CD4-positive, CD25-positive, alpha-beta regulatory T cell (primary cell): ENCODE measurements around the gene RASSF5. TPM values are rescaled to one million over a fixed set of nuclear protein-coding genes. Genes with fewer than 3 reads are reported as not detected.

Source experiments
- ATAC-seq, 2 donors: fragments of 150-1000 bp; cut with Tn5 transposase; one replicate each; pipeline ENCODE4 v1.10.0; 2021; ENCODE audit warnings: low read depth in 2 of 2, moderate number of reproducible peaks in 2 of 2, moderate library complexity in 1 of 2
- DNase-seq, 3 donors: peaks; one replicate each; pipeline versions ENCODE4 v3.0.0 to v3.0.0-alpha.2; 2012 to 2022; ENCODE audit warnings: mixed read lengths in 1 of 3
- H3K27ac ChIP-seq: one replicate; pipeline ENCODE4 v1.7.0; 2013; ENCODE audit warnings: mild to moderate bottlenecking, low read length; ENCODE audit not compliant: insufficient read depth, poor library complexity, severe bottlenecking
- H3K27me3 ChIP-seq: one replicate; pipeline ENCODE4 v1.7.0; 2013; ENCODE audit warnings: low read length; ENCODE audit not compliant: control insufficient read depth, insufficient read depth
- H3K36me3 ChIP-seq: one replicate; pipeline ENCODE4 v1.7.0; 2013; ENCODE audit warnings: mild to moderate bottlenecking, low read length, moderate library complexity; ENCODE audit not compliant: control insufficient read depth, insufficient read depth
- H3K4me1 ChIP-seq: 2 replicates; pipeline ENCODE4 v1.7.0; 2013; ENCODE audit warnings: mild to moderate bottlenecking, low read length; ENCODE audit not compliant: insufficient read depth, control insufficient read depth, poor library complexity, severe bottlenecking
- H3K4me3 ChIP-seq: one replicate; pipeline ENCODE4 v1.7.0; 2013; ENCODE audit warnings: low read depth, mild to moderate bottlenecking, low read length, moderate library complexity
- H3K9me3 ChIP-seq, 2 experiments: 1 replicate in 1 of 2; 2 replicates in 1 of 2; pipeline ENCODE4 v1.7.0; 2013; ENCODE audit warnings: low read length in 2 of 2, mild to moderate bottlenecking in 1 of 2, moderate library complexity in 1 of 2; ENCODE audit not compliant: control insufficient read depth in 2 of 2
- H3K27ac Mint-ChIP-seq, 3 donors: one replicate each; pipeline ENCODE4 v1.8.0; 2020 to 2022; ENCODE audit warnings: mild to moderate bottlenecking in 3 of 3, mixed read lengths in 3 of 3, moderate library complexity in 2 of 3
- H3K27me3 Mint-ChIP-seq: one replicate; pipeline ENCODE4 v1.8.0; 2022; ENCODE audit warnings: mild to moderate bottlenecking, mixed read lengths
- H3K36me3 Mint-ChIP-seq: one replicate; pipeline ENCODE4 v1.8.0; 2020; ENCODE audit warnings: mixed read lengths
- H3K4me1 Mint-ChIP-seq, 4 donors: one replicate each; pipeline ENCODE4 v1.8.0; 2020 to 2022; ENCODE audit warnings: mixed read lengths in 4 of 4, mild to moderate bottlenecking in 1 of 4
- H3K4me3 Mint-ChIP-seq, 4 donors: one replicate each; pipeline ENCODE4 v1.8.0; 2020 to 2022; ENCODE audit warnings: mild to moderate bottlenecking in 4 of 4, mixed read lengths in 4 of 4, moderate library complexity in 3 of 4
- H3K9me3 Mint-ChIP-seq, 7 donors: one replicate each; pipeline ENCODE4 v1.8.0; 2020 to 2022; ENCODE audit warnings: mixed read lengths in 7 of 7, mild to moderate bottlenecking in 3 of 7, moderate library complexity in 2 of 7
- polyA plus RNA-seq, 4 donors: library from polyadenylated mRNA; unstranded; fragments of 300-500 nt; fragmentation: Illumina TruSeq; gene quantifications; one replicate each; pipeline ENCODE4 v1.2.3, GENCODE V29; 2021
- total RNA-seq: library from RNA; stranded (reverse); gene quantifications from one replicate; pipeline ENCODE4 v1.2.3, GENCODE V29; 2022

RASSF5 gene
- total and polyA plus RNA-seq, 5 donors from 2014 or later: 158 to 258 (median 231) TPM

GRCh38 chr1:206518743-206519142 lies 11.4 kb downstream of the RASSF5 start:
- H3K27me3 ChIP-seq: no peaks in the 10 kb centered on the region
- H3K27me3 Mint-ChIP-seq: peaks cover 7% of the 10 kb centered on the region
- H3K36me3 Mint-ChIP-seq: peaks cover 4% of the 10 kb centered on the region
- no peaks in the 10 kb centered on the region for H3K36me3 ChIP-seq
- no peak overlapping the region for H3K4me3 ChIP-seq
- ATAC-seq (no peak), DNase-seq (no peak)
- H3K9me3 Mint-ChIP-seq: no peaks in the 10 kb centered on the region
- H3K27ac Mint-ChIP-seq: no peak overlapping the region
- H3K4me1 Mint-ChIP-seq: peaks cover 0 to 1% (median 0%) of the 10 kb centered on the region in 4 donors
- no peaks in the 10 kb centered on the region for H3K4me1 ChIP-seq
- H3K27ac ChIP-seq: no peak overlapping the region
- H3K9me3 ChIP-seq: no peaks in the 10 kb centered on the region
- no peak overlapping the region for H3K4me3 Mint-ChIP-seq

- H3K9me3 ChIP-seq: no peaks in the 10 kb centered on the region
- no peaks in the 10 kb centered on the region for H3K36me3 Mint-ChIP-seq
- H3K4me3 ChIP-seq: no peak overlapping the region
- H3K27ac ChIP-seq: no peak overlapping the region
- no peaks in the 10 kb centered on the region for H3K36me3 ChIP-seq
- ATAC-seq (no peak), DNase-seq (no peak)
- no peak overlapping the region for H3K4me3 Mint-ChIP-seq
- H3K27ac Mint-ChIP-seq: peak overlapping the region in 1 of 3 donors; percentile 32
- H3K27me3 Mint-ChIP-seq: no peaks in the 10 kb centered on the region
- no peaks in the 10 kb centered on the region for H3K4me1 ChIP-seq
- peaks cover 0 to 3% (median under 1%) of the 10 kb centered on the region in 4 donors for H3K4me1 Mint-ChIP-seq
- H3K9me3 Mint-ChIP-seq: no peaks in the 10 kb centered on the region
- H3K27me3 ChIP-seq: no peaks in the 10 kb centered on the region
Measured at GRCh38 chr1:206521127-206521526, 13.8 kb downstream of the RASSF5 start.

DNA sequence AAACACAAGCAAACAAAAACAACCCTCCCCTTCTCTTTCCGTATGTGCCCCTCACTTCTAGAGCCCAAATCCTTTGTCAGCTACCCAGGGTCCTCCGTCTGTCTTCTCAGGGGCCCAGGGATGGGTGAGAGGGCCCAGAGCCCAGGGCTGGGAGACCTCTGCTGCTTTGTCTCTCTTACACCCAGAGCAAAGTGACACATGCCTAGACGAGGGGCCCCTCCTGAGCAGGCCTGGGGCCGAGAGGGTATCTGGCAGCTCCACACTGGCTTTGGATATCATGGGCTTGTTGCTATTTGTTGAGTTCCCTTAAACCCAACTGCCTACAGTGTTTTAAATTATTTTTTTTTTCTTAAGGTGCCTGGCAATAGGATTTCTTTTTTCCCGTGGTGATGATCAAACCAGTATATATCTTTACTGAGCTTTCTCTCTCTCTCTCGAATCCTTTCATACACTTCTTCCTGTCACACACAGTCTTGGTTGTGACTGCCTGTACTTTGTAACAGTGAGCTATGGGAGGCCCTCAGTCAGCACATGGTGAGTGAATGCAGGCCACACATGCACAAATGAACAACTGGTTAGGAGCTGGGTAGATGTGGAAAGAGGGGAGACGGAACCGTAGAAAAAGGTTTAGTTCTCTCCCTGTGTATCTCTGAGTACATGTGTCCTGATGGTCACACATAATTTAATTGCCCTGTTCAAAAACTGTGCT lies 14.5 kb downstream of the RASSF5 start:
- Mint-ChIP-seq H3K27ac (no peak overlapping the region), H3K9me3 (no peaks in the 10 kb centered on the region), H3K4me1 (peaks cover 0 to 3% (median 0%) of the 10 kb centered on the region in 4 donors), H3K36me3 (no peaks in the 10 kb centered on the region), H3K27me3 (no peaks in the 10 kb centered on the region), H3K4me3 (no peak overlapping the region)
- Histone ChIP-seq H3K4me3 (no peak overlapping the region), H3K27me3 (no peaks in the 10 kb centered on the region), H3K4me1 (no peaks in the 10 kb centered on the region), H3K36me3 (no peaks in the 10 kb centered on the region), H3K27ac (no peak overlapping the region), H3K9me3 (no peaks in the 10 kb centered on the region)
- DNase-seq: no peak
- ATAC-seq: no peak

- H3K27ac ChIP-seq: no peak overlapping the region
- Mint-ChIP-seq H3K9me3 (no peaks in the 10 kb centered on the region), H3K27ac (no peak overlapping the region), H3K4me1 (peaks cover 0 to 3% (median 0%) of the 10 kb centered on the region in 4 donors), H3K27me3 (no peaks in the 10 kb centered on the region), H3K36me3 (no peaks in the 10 kb centered on the region), H3K4me3 (no peak overlapping the region)
- H3K9me3 ChIP-seq: no peaks in the 10 kb centered on the region
- no peaks in the 10 kb centered on the region for H3K4me1 ChIP-seq
- DNase-seq (no peak), ATAC-seq (peak in 1 of 2 donors; percentile 30)
- H3K27me3 ChIP-seq: no peaks in the 10 kb centered on the region
- no peak overlapping the region for H3K4me3 ChIP-seq
- no peaks in the 10 kb centered on the region for H3K36me3 ChIP-seq
Measured at GRCh38 chr1:206524739-206525364, 17.5 kb downstream of the RASSF5 start.

DNA sequence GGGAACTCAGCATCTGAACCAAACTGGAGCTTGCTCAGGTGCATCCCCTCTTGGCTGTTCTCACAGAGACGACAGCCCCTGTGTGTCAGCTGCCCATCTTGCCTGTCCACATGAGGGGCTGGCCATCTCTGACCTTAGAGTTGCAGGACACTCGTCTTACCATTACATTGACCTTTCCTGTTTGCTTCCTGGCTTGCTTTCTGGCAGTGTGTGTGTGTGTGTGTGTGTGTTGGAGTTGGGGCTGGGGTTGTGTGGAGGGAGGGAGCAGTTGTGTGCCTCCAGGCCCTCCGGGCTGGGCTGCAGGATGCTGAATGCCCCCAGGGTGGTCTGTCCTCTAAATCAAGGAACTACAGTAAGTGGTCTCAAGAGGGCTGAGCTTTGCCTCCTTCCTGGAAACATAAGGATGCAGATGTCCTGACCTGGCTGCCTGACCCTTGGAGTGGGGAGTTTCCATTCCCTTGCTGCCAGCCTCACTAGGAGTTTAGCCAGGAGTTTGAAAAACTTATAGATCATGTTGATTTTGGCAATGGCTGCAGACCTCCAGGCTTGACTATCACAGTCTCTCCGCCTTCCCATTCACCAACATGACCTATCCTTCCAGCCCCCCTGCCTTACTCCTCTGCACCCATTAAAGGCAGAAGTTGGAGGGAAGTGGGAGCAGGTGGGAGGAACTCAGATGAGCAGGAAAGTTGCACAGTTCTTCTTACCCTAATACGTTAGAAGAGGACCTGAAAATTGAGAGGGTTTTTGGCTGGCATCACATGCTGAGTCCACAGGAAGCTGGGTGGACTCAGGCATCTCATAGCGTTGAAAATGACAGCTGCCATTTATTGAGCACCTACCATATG lies 19.0 kb downstream of the RASSF5 start:
- H3K36me3 ChIP-seq: no peaks in the 10 kb centered on the region
- no peaks in the 10 kb centered on the region for H3K4me1 ChIP-seq
- ATAC-seq (no peak), DNase-seq (no peak)
- Mint-ChIP-seq H3K4me3 (no peak overlapping the region), H3K4me1 (peaks cover 0 to 3% (median 0%) of the 10 kb centered on the region in 4 donors), H3K27me3 (no peaks in the 10 kb centered on the region), H3K36me3 (no peaks in the 10 kb centered on the region), H3K9me3 (no peaks in the 10 kb centered on the region), H3K27ac (peak overlapping the region in 1 of 3 donors; percentile 75)
- no peaks in the 10 kb centered on the region for H3K9me3 ChIP-seq
- no peaks in the 10 kb centered on the region for H3K27me3 ChIP-seq
- H3K4me3 ChIP-seq: no peak overlapping the region
- H3K27ac ChIP-seq: no peak overlapping the region

- H3K27ac ChIP-seq: no peak overlapping the region
- ATAC-seq (no peak), DNase-seq (no peak)
- no peak overlapping the region for H3K27ac Mint-ChIP-seq
- no peak overlapping the region for H3K4me3 ChIP-seq
- H3K4me1 ChIP-seq: no peaks in the 10 kb centered on the region
- H3K36me3 Mint-ChIP-seq: no peaks in the 10 kb centered on the region
- H3K4me3 Mint-ChIP-seq: no peak overlapping the region
- H3K4me1 Mint-ChIP-seq: peaks cover 0 to 5% (median 1%) of the 10 kb centered on the region in 4 donors
- no peaks in the 10 kb centered on the region for H3K9me3 Mint-ChIP-seq
- no peaks in the 10 kb centered on the region for H3K27me3 Mint-ChIP-seq
- no peaks in the 10 kb centered on the region for H3K27me3 ChIP-seq
- no peaks in the 10 kb centered on the region for H3K9me3 ChIP-seq
- no peaks in the 10 kb centered on the region for H3K36me3 ChIP-seq
Measured at GRCh38 chr1:206529425-206529824, 22.1 kb downstream of the RASSF5 start.

DNA sequence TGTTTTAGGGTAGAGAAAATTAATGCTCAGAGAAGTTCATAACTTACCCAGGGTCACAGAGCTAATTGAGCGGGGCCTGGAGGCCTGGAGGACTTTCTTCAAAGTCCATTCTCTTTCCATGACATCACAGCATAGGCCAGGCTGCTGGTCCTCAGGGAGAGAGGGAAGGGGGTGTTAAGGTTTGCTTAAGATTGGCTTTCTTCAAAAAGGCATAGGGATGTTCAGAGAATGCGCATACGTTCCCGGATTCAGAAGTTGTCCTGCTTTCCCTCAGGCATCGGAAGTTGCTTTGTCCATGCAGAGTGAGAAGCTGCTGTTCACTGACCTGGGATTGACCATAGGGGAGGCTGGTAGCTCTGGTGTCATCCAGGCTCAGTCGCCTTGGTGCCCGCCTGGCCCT lies 25.0 kb downstream of the RASSF5 start:
- Histone ChIP-seq H3K27ac (no peak overlapping the region), H3K4me1 (no peaks in the 10 kb centered on the region), H3K9me3 (no peaks in the 10 kb centered on the region), H3K4me3 (no peak overlapping the region), H3K36me3 (no peaks in the 10 kb centered on the region), H3K27me3 (no peaks in the 10 kb centered on the region)
- Mint-ChIP-seq H3K27ac (peak overlapping the region in 1 of 3 donors; percentile 18), H3K27me3 (peaks cover 5% of the 10 kb centered on the region), H3K9me3 (no peaks in the 10 kb centered on the region), H3K36me3 (no peaks in the 10 kb centered on the region), H3K4me1 (peaks cover 0 to 5% (median 0%) of the 10 kb centered on the region in 4 donors), H3K4me3 (no peak overlapping the region)
- no peak for DNase-seq
- no peak for ATAC-seq
